RWPE2 (cell line): Measurements from ENCODE around the gene KCNJ2.

Source experiments
- ATAC-seq: fragments of 200-7000 bp; cut with Tn5 transposase; 3 replicates; pipeline ENCODE4 v1.9.1; 2021; ENCODE audit warnings: low read depth
- DNase-seq: peaks from one replicate; pipeline ENCODE4 v3.0.0-alpha.2; 2020; ENCODE audit warnings: low spot score
- H3K27ac ChIP-seq: fragments of 450-650 bp; 2 replicates; pipeline ENCODE4 v1.5.1; 2017; ENCODE audit warnings: mild to moderate bottlenecking; ENCODE audit not compliant: poor library complexity, severe bottlenecking
- H3K27me3 ChIP-seq: fragments of 250-450 bp; sonication (Bioruptor Pico); 2 replicates; pipeline ENCODE4 v1.5.1; 2021; ENCODE audit warnings: mild to moderate bottlenecking, moderate library complexity; ENCODE audit not compliant: insufficient read depth, poor library complexity, severe bottlenecking
- H3K36me3 ChIP-seq: fragments of 250-450 bp; sonication (Bioruptor Pico); 2 replicates; pipeline ENCODE4 v1.5.1; 2020; ENCODE audit warnings: low read depth, mild to moderate bottlenecking, moderate library complexity
- H3K4me1 ChIP-seq: fragments of 250-450 bp; sonication (Bioruptor Pico); 2 replicates; pipeline ENCODE4 v1.5.1; 2021; ENCODE audit warnings: mild to moderate bottlenecking, moderate library complexity; ENCODE audit not compliant: insufficient read depth, poor library complexity, severe bottlenecking
- H3K4me3 ChIP-seq: fragments of 250-450 bp; sonication (Bioruptor Pico); 2 replicates; pipeline ENCODE4 v1.5.1; 2021; ENCODE audit warnings: mild to moderate bottlenecking, moderate library complexity; ENCODE audit not compliant: severe bottlenecking
- H3K9me3 ChIP-seq: fragments of 250-450 bp; sonication (Bioruptor Pico); 2 replicates; pipeline ENCODE4 v1.5.1; 2021; ENCODE audit warnings: mild to moderate bottlenecking, moderate library complexity; ENCODE audit not compliant: severe bottlenecking
- TF ChIP-seq, protein P1 (sequence below): fragments of 450-650 bp; IDR thresholded peaks from one replicate; pipeline ENCODE4 v1.5.1; 2017; ENCODE audit warnings: mild to moderate bottlenecking, moderate library complexity; ENCODE audit not compliant: poor library complexity, severe bottlenecking

The KCNJ2 gene

GRCh38 chr17:70138291-70138865 is 31.0 kb upstream of the KCNJ2 start:
- TF ChIP-seq, protein P1, sequence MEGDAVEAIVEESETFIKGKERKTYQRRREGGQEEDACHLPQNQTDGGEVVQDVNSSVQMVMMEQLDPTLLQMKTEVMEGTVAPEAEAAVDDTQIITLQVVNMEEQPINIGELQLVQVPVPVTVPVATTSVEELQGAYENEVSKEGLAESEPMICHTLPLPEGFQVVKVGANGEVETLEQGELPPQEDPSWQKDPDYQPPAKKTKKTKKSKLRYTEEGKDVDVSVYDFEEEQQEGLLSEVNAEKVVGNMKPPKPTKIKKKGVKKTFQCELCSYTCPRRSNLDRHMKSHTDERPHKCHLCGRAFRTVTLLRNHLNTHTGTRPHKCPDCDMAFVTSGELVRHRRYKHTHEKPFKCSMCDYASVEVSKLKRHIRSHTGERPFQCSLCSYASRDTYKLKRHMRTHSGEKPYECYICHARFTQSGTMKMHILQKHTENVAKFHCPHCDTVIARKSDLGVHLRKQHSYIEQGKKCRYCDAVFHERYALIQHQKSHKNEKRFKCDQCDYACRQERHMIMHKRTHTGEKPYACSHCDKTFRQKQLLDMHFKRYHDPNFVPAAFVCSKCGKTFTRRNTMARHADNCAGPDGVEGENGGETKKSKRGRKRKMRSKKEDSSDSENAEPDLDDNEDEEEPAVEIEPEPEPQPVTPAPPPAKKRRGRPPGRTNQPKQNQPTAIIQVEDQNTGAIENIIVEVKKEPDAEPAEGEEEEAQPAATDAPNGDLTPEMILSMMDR: no peak
- DNase-seq (no peak), ATAC-seq (no peak)
- Histone ChIP-seq H3K4me1 (peaks cover 21% of the 10 kb centered on the region), H3K27ac (peak overlapping the region; percentile 46), H3K9me3 (no peaks in the 10 kb centered on the region), H3K27me3 (no peaks in the 10 kb centered on the region), H3K36me3 (no peaks in the 10 kb centered on the region), H3K4me3 (no peak overlapping the region)

DNA sequence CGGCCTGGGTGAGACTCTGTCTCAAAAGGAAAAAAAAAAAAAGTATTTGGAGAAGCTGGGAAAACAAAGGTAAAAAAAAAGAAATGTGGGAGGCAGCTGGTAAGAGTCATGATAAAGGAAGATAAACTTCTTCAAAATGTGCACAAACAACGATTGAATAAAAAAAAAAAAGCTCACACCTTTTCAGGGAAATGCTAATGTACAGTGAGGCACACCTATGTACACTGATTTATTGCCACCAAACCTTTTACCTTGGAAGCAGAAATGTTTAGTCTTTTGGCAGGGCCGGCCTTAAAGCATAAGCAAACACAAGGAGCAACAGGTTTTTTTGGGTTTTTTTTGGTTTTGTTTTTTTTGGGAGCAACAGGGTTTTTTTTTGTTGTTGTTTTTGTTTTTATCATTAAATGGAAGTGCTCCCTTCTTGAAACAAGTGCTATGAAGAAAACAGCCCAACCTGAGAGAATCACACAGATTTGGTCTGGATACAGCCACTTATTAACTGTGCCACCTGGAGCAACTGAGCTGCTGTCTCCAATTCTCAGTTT is 29.8 kb upstream of the KCNJ2 start:
- H3K4me1 ChIP-seq: peaks cover 21% of the 10 kb centered on the region
- no peak overlapping the region for H3K4me3 ChIP-seq
- no peak for ATAC-seq
- TF ChIP-seq, protein P1: no peak
- H3K27ac ChIP-seq: no peak overlapping the region
- no peaks in the 10 kb centered on the region for H3K36me3 ChIP-seq
- DNase-seq: no peak
- H3K27me3 ChIP-seq: no peaks in the 10 kb centered on the region
- no peaks in the 10 kb centered on the region for H3K9me3 ChIP-seq

DNA sequence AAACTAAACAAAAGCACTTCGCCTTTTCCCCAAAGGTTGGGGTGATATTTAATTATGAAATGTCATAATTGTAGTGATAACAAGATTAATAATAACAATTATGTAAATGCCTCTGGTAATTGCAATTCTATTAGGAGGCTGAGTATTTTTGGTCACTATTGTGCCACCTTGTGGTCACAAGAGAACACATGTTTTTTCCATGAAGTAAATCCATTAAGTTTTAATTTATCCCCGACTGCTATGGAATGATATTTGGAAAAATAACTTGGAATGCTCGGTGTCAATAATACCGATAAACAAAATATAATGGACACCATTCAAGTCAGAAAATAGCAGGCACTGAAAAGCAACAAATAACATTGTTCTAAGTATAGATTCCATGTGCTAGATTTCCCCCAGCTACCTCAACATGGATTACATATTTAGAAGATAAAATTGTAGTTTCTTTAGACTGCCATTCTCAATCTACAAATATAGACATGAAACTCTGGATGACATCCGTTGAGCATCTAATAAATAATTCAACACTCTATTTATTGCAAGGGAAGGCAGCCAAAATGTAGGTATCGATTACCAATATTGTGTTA is 25.0 kb upstream of the KCNJ2 start:
- H3K27me3 ChIP-seq: no peaks in the 10 kb centered on the region
- no peaks in the 10 kb centered on the region for H3K36me3 ChIP-seq
- no peak for DNase-seq
- TF ChIP-seq, protein P1: peak; percentile 87
- H3K4me3 ChIP-seq: no peak overlapping the region
- ATAC-seq: no peak
- no peaks in the 10 kb centered on the region for H3K9me3 ChIP-seq
- no peak overlapping the region for H3K27ac ChIP-seq
- H3K4me1 ChIP-seq: no peaks in the 10 kb centered on the region

GRCh38 chr17:70153210-70153609 is 16.1 kb upstream of the KCNJ2 start:
- Histone ChIP-seq H3K4me3 (no peak overlapping the region), H3K27me3 (no peaks in the 10 kb centered on the region), H3K36me3 (no peaks in the 10 kb centered on the region), H3K27ac (no peak overlapping the region), H3K9me3 (no peaks in the 10 kb centered on the region), H3K4me1 (no peaks in the 10 kb centered on the region)
- TF ChIP-seq, protein P1: no peak
- no peak for DNase-seq
- no peak for ATAC-seq

GRCh38 chr17:70157151-70157550 is 12.2 kb upstream of the KCNJ2 start:
- no peaks in the 10 kb centered on the region for H3K27me3 ChIP-seq
- H3K4me3 ChIP-seq: no peak overlapping the region
- ATAC-seq (no peak), DNase-seq (no peak)
- TF ChIP-seq, protein P1: no peak
- peaks cover 14% of the 10 kb centered on the region for H3K4me1 ChIP-seq
- H3K27ac ChIP-seq: no peak overlapping the region
- no peaks in the 10 kb centered on the region for H3K36me3 ChIP-seq
- no peaks in the 10 kb centered on the region for H3K9me3 ChIP-seq
